Measurements from ENCODE around the gene COL23A1. TPM values are rescaled to one million over a fixed set of nuclear protein-coding genes. Genes with fewer than 3 reads are reported as not detected.
A peak's percentile ranks its signal among the peaks of the same experiment; 100 is the strongest.

The COL23A1 gene
- total and polyA plus RNA-seq, 2 of the 8 experiments (the other 6 are each of a cell fraction or from before 2014, with no cell fraction given): 3.1 to 4.7 TPM

GRCh38 chr5:178396796-178397720, 193.1 kb downstream of the COL23A1 start (continued):
- TF ChIP-seq RAD21 (IDR thresholded peaks at IDR 0.05 in 1 of 2, conservative IDR thresholded peaks at IDR 0.05 in 1 of 2; ENCODE audit: low read depth in 2 of 2, low read length in 2 of 2) (peak in 1 of 2 experiments; percentile 29; a peak in 1 of 4 replicates), BRCA1 (IDR thresholded peaks at IDR 0.05; ENCODE audit: low read depth, low read length) (no peak), SIX5 (IDR thresholded peaks at IDR 0.05; ENCODE audit: low read depth, low read length) (no peak)

All from H1 (cell line).